ENCODE results near the gene GPRC6A.

GPRC6A gene

GRCh38 chr6:116761779-116762178 is 67.1 kb downstream of the GPRC6A start:
- TF ChIP-seq, protein P1, sequence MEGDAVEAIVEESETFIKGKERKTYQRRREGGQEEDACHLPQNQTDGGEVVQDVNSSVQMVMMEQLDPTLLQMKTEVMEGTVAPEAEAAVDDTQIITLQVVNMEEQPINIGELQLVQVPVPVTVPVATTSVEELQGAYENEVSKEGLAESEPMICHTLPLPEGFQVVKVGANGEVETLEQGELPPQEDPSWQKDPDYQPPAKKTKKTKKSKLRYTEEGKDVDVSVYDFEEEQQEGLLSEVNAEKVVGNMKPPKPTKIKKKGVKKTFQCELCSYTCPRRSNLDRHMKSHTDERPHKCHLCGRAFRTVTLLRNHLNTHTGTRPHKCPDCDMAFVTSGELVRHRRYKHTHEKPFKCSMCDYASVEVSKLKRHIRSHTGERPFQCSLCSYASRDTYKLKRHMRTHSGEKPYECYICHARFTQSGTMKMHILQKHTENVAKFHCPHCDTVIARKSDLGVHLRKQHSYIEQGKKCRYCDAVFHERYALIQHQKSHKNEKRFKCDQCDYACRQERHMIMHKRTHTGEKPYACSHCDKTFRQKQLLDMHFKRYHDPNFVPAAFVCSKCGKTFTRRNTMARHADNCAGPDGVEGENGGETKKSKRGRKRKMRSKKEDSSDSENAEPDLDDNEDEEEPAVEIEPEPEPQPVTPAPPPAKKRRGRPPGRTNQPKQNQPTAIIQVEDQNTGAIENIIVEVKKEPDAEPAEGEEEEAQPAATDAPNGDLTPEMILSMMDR (IDR thresholded peaks at IDR 0.05), result no peak
- peaks cover 0 to 10% of the 10 kb centered on the region in 2 experiments for H3K4me1 ChIP-seq (ENCODE audit: control insufficient read depth in 1 of 2, insufficient read depth in 1 of 2, low read depth in 1 of 2, low read length in 1 of 2)
- H3K9me3 ChIP-seq, result no peaks in the 10 kb centered on the region
- H3K4me3 ChIP-seq (ENCODE audit: low read depth in 1 of 2, low read length in 1 of 2), result no peak overlapping the region
- H3K36me3 ChIP-seq, result no peaks in the 10 kb centered on the region
- H3K27me3 ChIP-seq, result peaks cover 94% of the 10 kb centered on the region
- no peak overlapping the region for H3K27ac ChIP-seq

DNA sequence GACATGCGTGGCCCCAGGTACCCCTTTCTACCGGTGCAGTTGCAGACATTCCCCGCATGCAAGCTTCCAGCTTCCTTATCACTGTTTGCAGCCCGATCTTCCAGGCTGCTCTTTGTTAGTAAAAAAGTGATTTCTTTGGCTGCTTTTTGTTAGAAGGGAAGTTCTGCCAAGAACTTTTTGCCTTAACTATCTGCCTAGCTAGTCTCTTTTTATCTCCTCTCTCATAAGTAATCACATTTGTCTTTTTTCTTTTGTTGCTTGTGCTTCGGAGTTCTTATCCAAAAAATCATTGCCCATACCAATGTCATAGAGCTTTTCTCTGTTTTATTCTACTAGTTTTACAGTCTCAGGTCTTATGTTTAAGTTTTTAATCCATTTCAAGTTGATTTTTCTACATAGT is 83.7 kb downstream of the GPRC6A start:
- H3K9me3 ChIP-seq, result no peaks in the 10 kb centered on the region
- no peak overlapping the region for H3K27ac ChIP-seq
- TF ChIP-seq, protein P1 (IDR thresholded peaks at IDR 0.05), result no peak
- no peaks in the 10 kb centered on the region for H3K36me3 ChIP-seq
- peaks cover 16% of the 10 kb centered on the region for H3K27me3 ChIP-seq
- no peaks in the 10 kb centered on the region for H3K4me1 ChIP-seq (ENCODE audit: control insufficient read depth in 1 of 2, insufficient read depth in 1 of 2, low read depth in 1 of 2, low read length in 1 of 2)
- H3K4me3 ChIP-seq (ENCODE audit: low read depth in 1 of 2, low read length in 1 of 2), result no peak overlapping the region

Data from neutrophil (primary cell).